Left lobe of liver (tissue), 2 donors: ENCODE measurements around the gene PDK1. TPM values are rescaled to one million over a fixed set of nuclear protein-coding genes. Genes with fewer than 3 reads are reported as not detected.
A peak's percentile ranks its signal among the peaks of the same experiment; 100 is the strongest.
"Not testable (repeated sequence)": the region's sequence is repeated elsewhere in the genome, so short reads cannot be mapped to it uniquely, and the experiment has no call there.

Experiments
- ATAC-seq: fragments of 200-7000 bp; cut with Tn5 transposase; one replicate; pipeline ENCODE4 v1.9.1; 2020; ENCODE audit warnings: mild to moderate bottlenecking, moderate library complexity
- DNase-seq: peaks from one replicate; pipeline ENCODE4 v3.0.0-alpha.2; 2020; ENCODE audit warnings: low spot score
- total RNA-seq: library from RNA; stranded (reverse); gene quantifications from one replicate; pipeline ENCODE4 v1.2.1, GENCODE V29; 2021
- donor health status: DM: no; HTN: no; CAD: no; lungs with moderate emphysema.
- donor health status: DM: no; HTN: yes; CAD: no.

Gene PDK1
- 6.2 TPM for total RNA-seq

DNA sequence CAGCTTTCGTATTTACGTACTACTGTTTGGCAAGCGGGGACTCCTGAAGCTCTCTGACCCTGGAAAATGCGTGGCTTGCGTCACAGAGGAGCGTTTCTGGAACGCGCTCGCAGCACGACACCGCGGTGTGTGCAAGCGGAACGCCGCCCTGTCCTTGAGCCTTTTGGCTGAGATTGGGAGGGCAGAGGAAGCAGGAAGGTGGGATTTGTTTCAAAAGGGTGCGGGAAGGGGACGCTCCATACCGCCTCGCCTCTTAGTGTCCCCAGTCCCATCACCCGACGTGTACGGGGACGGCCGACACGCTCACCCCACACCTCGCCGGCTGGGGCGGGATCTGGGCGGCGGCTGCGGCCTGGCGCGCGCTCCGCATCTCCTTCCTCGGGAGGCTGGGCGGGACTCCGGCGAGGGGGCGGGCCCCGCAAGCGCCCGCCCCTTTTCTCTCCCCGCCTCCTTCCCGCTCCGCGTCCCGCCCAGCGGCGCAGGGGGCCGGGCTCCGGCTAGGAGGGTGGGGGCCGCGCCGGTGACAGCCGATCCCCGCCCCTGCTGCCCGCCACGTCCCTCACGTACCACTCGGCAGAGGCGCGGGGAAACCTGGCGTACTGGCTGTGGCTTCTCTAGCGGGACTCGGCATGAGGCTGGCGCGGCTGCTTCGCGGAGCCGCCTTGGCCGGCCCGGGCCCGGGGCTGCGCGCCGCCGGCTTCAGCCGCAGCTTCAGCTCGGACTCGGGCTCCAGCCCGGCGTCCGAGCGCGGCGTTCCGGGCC is at the start of gene PDK1:
Gene PDK1 (plus strand): TSS at position 569 of the 762 bp plus-strand sequence. CDS start 61 bp downstream, at position 630.
- DNase-seq (peak; percentile 95), ATAC-seq (peak; percentile 95)

DNA sequence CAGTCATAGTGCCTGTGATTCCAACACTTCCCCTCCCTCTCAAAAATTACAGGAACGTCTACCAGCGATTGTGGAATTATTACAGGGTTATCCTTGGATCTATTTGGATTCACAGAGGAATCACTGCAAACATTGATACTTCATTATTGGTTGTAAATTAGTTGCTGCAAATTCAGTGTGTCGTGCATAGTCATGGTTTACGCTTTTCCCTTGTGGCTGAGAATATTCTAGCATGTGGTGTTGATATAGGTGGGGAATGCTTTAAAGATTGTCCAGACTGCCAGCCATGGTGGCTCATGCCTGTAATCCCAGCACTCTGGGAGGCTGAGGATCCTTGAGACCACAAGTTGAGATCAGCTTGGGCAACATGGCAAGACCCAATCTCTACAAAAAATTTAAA is 48.7 kb upstream of the PDK1 start:
- DNase-seq, result no peak
- no peak for ATAC-seq

DNA sequence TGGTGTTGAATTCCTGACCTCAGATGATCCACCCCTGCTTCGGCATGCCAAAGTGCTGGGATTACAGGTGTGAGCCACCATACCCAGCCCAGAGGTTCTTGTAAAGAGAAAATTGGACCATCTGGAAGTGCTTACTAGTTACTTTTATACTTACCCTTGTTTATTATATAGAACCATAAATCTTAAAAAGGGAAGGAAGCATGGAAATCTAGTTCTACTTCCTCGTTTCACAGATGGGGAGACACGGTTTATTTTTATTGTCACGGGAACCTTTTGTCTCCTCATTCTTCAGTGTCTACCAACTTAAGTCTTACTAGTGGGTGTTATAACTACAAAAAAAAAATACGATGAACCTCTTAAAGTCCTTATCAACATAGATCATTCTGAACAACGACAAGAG is 45.8 kb upstream of the PDK1 start:
- DNase-seq (no peak), ATAC-seq (no peak)

GRCh38 chr2:172510548-172510947 is 45.3 kb upstream of the PDK1 start:
- DNase-seq, result no peak
- no peak for ATAC-seq

- no peak for DNase-seq
- no peak for ATAC-seq
These were observed 42.9 kb upstream of the PDK1 start for GRCh38 chr2:172512810-172513523.

DNA sequence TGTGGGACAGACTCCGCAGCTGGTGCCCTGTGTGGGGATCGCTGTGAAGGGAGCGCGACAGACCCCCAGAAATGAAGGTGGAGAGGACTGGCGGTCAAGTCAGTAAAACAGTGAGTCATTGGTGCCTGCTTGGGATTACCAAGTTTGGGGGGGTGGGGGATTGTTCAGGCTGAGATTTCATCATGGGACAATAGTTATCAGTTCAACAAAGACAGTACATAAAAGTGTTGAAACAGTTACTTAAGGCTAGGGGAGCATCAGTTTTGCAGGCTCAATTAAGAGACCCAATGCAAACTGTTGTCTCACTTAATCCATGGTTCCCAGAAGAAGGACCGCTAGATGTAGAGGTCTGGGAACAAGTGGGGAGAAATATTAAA is 42.4 kb upstream of the PDK1 start:
- DNase-seq (no peak), ATAC-seq (no peak)

- ATAC-seq, result peak; percentile 57
- no peak for DNase-seq
These were observed 41.8 kb upstream of the PDK1 start for GRCh38 chr2:172513935-172514586.

DNA sequence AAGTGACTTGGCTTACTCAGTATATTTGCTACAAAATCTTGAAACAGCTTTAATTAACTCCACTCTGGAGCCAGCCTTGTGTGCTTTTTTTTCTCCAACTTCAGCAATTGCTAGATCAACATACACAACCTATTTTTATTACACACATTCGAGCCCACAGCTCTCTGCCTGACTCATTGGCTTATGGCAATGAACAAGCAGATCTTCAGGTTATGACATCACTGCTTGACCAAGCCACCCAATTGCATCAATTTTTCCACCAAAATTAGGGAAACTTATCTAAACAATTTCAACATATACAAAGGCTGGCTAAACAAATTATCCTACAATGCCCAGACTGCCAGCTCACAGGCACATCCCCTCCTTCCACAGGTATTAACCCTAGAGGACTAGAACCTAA is 39.6 kb upstream of the PDK1 start:
- no peak for DNase-seq
- no peak for ATAC-seq

- ATAC-seq (no peak), DNase-seq (no peak)
These were observed 36.9 kb upstream of the PDK1 start for GRCh38 chr2:172518995-172519394.

DNA sequence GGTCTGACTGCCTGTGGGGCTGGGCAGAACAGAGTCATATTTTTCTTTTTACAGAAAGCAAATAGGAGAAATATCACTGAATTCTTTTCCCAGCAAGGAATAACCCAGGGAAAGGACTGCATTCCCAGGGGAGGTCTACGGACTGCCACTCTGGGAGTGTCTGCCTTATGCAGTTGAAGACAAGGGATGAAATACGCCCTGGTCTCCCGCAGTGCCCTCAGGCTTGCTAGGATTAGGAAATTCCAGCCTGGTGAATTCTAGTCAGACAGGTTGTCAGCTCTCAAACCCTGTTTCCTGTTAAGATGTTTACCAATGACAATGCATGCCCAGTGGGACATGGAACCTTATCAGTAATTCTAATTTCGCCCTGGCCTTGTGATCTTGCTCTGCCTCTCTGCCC is 30.3 kb upstream of the PDK1 start:
- DNase-seq (no peak), ATAC-seq (no peak)

GRCh38 chr2:172531309-172531708 is 24.6 kb upstream of the PDK1 start:
- DNase-seq, result no peak
- no peak for ATAC-seq

- not testable (repeated sequence) for DNase-seq, ATAC-seq
These were observed 23.4 kb upstream of the PDK1 start for GRCh38 chr2:172532461-172532860.

GRCh38 chr2:172533687-172534086 is 22.2 kb upstream of the PDK1 start:
- DNase-seq (no peak), ATAC-seq (no peak)

DNA sequence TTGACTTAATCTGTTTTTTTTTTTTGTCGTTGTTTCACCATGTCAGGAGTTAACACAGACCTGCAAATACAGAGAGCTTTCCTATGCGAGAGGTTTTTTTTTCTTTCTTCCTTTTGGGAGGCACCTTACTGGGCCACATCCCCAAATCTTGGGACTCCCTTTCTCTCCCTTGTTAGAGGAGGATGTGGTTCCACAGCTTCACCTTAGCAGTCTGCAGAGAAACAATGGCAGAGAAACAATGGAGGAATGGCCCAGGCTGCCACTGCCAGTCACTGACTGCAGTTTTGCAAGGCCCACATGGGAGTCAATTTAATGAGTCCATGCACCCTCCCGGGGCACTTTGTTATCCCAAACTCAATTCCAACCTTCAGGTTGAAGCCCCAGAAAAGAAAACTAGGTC is 20.8 kb upstream of the PDK1 start:
- DNase-seq, result no peak
- no peak for ATAC-seq

- ATAC-seq, DNase-seq: not testable (repeated sequence)
These were observed 18.0 kb upstream of the PDK1 start for GRCh38 chr2:172537851-172538250.

- no peak for ATAC-seq
- no peak for DNase-seq
These were observed 16.1 kb upstream of the PDK1 start for GRCh38 chr2:172539767-172540166.

DNA sequence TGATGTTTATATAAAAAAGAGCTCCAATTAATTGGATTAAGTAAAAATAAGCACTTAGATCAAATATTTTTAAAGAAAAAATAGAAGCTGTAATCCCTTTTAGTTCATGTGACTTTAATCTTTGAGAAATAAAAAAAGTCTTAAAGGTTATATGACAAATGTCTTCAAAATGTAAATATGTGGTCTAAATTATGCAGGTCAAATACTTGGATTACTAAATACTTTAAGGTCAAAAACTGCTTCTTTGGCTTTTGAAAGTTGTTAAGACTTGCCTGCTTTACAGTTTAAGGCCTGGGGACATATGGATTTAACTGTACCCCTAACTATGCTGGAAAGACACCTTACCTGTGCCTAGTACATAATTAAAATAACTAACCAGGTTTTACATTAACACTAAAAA is 15.5 kb upstream of the PDK1 start:
- ATAC-seq (no peak), DNase-seq (no peak)

- ATAC-seq (no peak), DNase-seq (no peak)
These were observed 10.3 kb upstream of the PDK1 start for GRCh38 chr2:172545408-172546075.

DNA sequence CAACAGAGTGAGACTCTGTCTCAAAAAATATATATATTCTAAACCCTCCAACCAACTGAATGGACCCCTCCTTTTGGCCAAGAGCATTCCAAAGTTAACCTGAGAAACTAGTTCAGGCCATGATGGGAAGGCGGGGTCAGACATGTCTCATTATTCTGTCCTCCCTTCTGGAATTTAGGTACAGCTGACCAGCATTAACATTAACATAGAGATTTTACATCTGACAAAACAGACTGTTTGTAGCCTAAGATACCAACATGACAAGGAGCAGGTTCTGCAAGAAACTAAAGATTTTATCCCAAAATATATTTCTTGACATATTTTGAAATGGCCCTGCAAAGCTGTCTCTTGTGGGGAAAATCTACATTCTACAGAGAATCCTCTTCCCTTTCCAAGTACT is 6.8 kb upstream of the PDK1 start:
- DNase-seq (no peak), ATAC-seq (no peak)

- ATAC-seq, DNase-seq: not testable (repeated sequence)
These were observed 6.1 kb upstream of the PDK1 start for GRCh38 chr2:172549802-172550201.

- DNase-seq (no peak), ATAC-seq (no peak)
These were observed 5.5 kb upstream of the PDK1 start for GRCh38 chr2:172550419-172550818.
